ENCODE results near the gene SYNE1.

GRCh38 chr6:152071843-152072242, 565.3 kb downstream of the SYNE1 start:
- TF ChIP-seq JUNB (IDR thresholded peaks at IDR 0.05) (no peak), NR2C2 (IDR thresholded peaks at IDR 0.05; ENCODE audit: borderline replicate concordance, control insufficient read depth, insufficient read length, low read depth) (no peak), CTCF (IDR thresholded peaks at IDR 0.05 in 2 of 3, conservative IDR thresholded peaks at IDR 0.05 in 1 of 3; ENCODE audit: control insufficient read depth in 2 of 3, extremely low read depth in 1 of 3, insufficient read depth in 1 of 3, low read depth in 3 of 3, low read length in 3 of 3) (no peak), RAD21 (IDR thresholded peaks at IDR 0.05; ENCODE audit: insufficient read depth, low read depth, low read length) (no peak), ETV6 (conservative IDR thresholded peaks at IDR 0.05 in 1 of 2, IDR thresholded peaks at IDR 0.05 in 1 of 2; ENCODE audit: borderline replicate concordance in 1 of 2, low read depth in 1 of 2) (no peak), EP300 (IDR thresholded peaks at IDR 0.05; ENCODE audit: borderline replicate concordance in 1 of 2, control insufficient read depth in 1 of 2, low read depth in 2 of 2, low read length in 2 of 2) (no peak), ATF3 (IDR thresholded peaks at IDR 0.05; ENCODE audit: borderline replicate concordance, extremely low read depth, low read depth, low read length) (no peak), RCOR1 (conservative IDR thresholded peaks at IDR 0.05; ENCODE audit: low read depth, low read length) (no peak), POLR2AphosphoS5 (IDR thresholded peaks at IDR 0.05; ENCODE audit: low read length) (no peak)
